ENCODE results near the gene MEI4. TPM values are rescaled to one million over a fixed set of nuclear protein-coding genes. Genes with fewer than 3 reads are reported as not detected.

Gene MEI4
- total RNA-seq, 4 donors from 2014 or later, result 0.67 to 5.8 (median 3.8) TPM

DNA sequence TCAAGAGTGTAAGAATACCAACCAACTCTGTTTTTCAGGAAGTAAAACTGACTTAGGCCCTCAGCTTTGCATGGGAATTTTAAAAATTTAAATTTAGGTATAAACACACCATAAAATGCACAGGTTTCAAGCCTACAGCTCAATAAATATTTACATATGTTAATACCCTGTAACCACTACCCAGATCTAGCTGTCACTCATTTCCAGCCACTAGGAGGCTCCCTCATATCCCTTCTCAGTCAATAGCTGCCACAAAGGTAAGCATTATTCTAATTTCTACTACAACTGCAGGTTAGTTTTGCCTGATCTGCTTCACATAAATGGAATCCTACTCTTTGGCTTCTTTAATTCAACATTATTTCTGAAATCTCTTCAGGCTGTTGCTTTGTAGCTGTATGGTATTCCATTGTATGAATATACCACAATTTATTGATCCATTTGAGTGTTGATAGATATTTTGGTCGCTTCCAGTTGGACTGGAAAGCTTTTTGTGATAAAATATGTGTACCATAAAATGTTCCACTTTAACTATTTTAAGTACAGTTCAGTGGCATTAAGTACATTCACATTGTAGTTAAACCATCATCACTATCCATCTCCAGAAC, 32.5 kb upstream of the MEI4 start:
- no peaks in the 10 kb centered on the region for H3K27me3 ChIP-seq

DNA sequence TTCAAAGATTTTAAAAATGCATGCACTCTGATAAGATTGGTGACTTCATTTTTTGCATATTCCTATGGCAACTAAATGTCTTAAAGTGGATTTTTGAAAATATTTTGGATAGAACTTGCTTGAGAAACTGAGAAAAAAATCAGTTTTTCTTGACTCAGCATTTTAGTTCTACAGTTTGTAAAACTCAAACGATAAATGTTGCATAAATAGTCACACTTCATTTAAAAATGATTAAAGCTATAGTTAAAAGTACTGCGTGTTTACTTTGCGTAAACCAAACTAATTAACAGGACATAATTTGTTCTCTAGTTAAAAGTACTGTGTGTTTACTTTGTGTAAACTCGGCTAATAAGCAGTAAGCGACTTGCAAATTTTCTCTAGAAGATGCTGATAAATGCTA, 28.3 kb upstream of the MEI4 start:
- intact Hi-C loops (cut with DNase I), result no loop called here
- DNase-seq, result no peak
- WGBS, 2 donors, result 76% methylated on average over 5 of the region's 5 CpGs
- TF ChIP-seq, protein P1, sequence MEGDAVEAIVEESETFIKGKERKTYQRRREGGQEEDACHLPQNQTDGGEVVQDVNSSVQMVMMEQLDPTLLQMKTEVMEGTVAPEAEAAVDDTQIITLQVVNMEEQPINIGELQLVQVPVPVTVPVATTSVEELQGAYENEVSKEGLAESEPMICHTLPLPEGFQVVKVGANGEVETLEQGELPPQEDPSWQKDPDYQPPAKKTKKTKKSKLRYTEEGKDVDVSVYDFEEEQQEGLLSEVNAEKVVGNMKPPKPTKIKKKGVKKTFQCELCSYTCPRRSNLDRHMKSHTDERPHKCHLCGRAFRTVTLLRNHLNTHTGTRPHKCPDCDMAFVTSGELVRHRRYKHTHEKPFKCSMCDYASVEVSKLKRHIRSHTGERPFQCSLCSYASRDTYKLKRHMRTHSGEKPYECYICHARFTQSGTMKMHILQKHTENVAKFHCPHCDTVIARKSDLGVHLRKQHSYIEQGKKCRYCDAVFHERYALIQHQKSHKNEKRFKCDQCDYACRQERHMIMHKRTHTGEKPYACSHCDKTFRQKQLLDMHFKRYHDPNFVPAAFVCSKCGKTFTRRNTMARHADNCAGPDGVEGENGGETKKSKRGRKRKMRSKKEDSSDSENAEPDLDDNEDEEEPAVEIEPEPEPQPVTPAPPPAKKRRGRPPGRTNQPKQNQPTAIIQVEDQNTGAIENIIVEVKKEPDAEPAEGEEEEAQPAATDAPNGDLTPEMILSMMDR (IDR thresholded peaks at IDR 0.05), result no peak
- no peak for TF ChIP-seq POLR2A (IDR thresholded peaks at IDR 0.05)
- Histone ChIP-seq H3K27me3 (no peaks in the 10 kb centered on the region), H3K36me3 (no peaks in the 10 kb centered on the region), H3K9me3 (no peaks in the 10 kb centered on the region), H3K27ac (no peak overlapping the region), H3K4me1 (no peaks in the 10 kb centered on the region), H3K4me3 (replicated peaks in 1 of 3) (no peak overlapping the region)

More for the DNA sequence above, 32.5 kb upstream of the MEI4 start:
- intact Hi-C loops (cut with DNase I), result no loop called here
- 89 to 96% methylated on average over 1 of the region's 1 CpG for WGBS, 2 donors
- H3K4me3 ChIP-seq (replicated peaks in 1 of 3), result no peak overlapping the region
- H3K9me3 ChIP-seq, result no peaks in the 10 kb centered on the region
- H3K36me3 ChIP-seq, result no peaks in the 10 kb centered on the region
- no peak overlapping the region for H3K27ac ChIP-seq
- H3K4me1 ChIP-seq, result no peaks in the 10 kb centered on the region
- peak in 1 of 2 donors; percentile 3 for DNase-seq
- TF ChIP-seq, protein P1 (IDR thresholded peaks at IDR 0.05), result peak in 3 of 6 experiments; percentile 22 to 42 (median 34)
- no peak for TF ChIP-seq POLR2A (IDR thresholded peaks at IDR 0.05)

DNA sequence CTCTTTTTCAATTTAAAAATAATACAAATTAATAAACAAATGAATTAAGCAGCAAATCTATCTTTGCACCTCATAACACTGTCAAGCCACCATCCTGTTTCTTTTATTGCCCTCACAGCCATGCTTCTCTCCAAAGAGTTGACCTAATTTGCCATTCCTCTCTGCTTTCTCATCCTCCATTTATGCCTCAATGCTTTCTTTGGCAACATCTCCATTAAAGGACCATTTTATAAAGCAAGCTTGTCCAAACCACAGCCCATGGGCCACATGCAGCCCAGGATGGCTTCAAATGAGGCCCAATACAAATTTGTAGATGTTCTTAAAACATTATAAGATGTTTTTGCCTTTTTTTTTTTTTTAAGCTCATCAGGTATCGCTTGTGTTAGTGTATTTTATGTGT, 26.4 kb upstream of the MEI4 start:
- Histone ChIP-seq H3K27ac (no peak overlapping the region), H3K9me3 (no peaks in the 10 kb centered on the region), H3K4me3 (replicated peaks in 1 of 3) (no peak overlapping the region), H3K4me1 (no peaks in the 10 kb centered on the region), H3K36me3 (no peaks in the 10 kb centered on the region), H3K27me3 (no peaks in the 10 kb centered on the region)
- WGBS, 2 donors, result 89 to 91% methylated on average over 1 of the region's 1 CpG
- intact Hi-C loops (cut with DNase I), result no loop called here
- no peak for DNase-seq
- no peak for TF ChIP-seq POLR2A (IDR thresholded peaks at IDR 0.05)
- TF ChIP-seq, protein P1 (IDR thresholded peaks at IDR 0.05), result no peak

DNA sequence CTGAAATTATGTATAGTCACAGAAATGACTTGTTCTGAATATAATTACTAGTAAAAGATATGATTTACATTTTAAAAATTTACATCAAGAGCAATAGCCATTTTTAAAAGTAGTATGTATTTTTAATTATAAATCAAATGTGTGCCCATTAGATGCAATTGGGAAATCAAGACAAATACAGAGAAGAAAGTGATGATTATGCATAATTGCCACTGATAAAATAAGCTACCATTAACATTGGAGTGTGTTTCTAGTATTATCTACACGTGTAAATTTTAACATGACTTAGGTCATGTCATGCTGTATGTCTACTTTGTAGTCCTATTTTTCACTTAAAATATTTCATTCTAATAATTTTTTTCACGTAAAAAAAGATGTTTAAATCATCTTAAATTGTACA, 22.8 kb upstream of the MEI4 start:
- no peak overlapping the region for H3K4me3 ChIP-seq (replicated peaks in 1 of 3)
- H3K27me3 ChIP-seq, result no peaks in the 10 kb centered on the region
- H3K9me3 ChIP-seq, result no peaks in the 10 kb centered on the region
- DNase-seq, result no peak
- no peaks in the 10 kb centered on the region for H3K4me1 ChIP-seq
- H3K36me3 ChIP-seq, result no peaks in the 10 kb centered on the region
- intact Hi-C loops (cut with DNase I), result no loop called here
- no peak overlapping the region for H3K27ac ChIP-seq
- TF ChIP-seq, protein P1 (IDR thresholded peaks at IDR 0.05), result no peak
- TF ChIP-seq POLR2A (IDR thresholded peaks at IDR 0.05), result no peak
- WGBS, 2 donors, result 84 to 87% methylated on average over 2 of the region's 2 CpGs

DNA sequence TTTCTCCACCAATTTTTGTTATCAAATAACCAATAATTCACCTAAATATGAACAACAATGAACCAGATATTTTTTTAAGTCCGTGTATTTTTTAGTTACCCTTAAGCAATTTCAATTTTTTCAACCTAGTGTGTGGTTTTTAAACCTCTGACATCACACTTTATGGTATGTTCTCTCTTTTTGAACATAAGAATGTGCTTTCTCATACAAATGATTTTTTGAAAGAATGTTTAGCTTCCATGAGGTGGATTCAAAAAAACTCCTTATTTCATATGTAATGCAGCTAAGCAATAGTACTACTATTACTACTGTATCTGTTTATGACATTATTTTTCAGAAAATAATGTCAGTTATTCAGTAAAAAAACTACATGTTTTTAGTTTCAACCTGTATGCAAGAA, 19.4 kb upstream of the MEI4 start:
- Histone ChIP-seq H3K9me3 (no peaks in the 10 kb centered on the region), H3K27me3 (no peaks in the 10 kb centered on the region), H3K36me3 (no peaks in the 10 kb centered on the region), H3K4me1 (no peaks in the 10 kb centered on the region), H3K4me3 (replicated peaks in 1 of 3) (no peak overlapping the region), H3K27ac (no peak overlapping the region)
- no peak for DNase-seq
- TF ChIP-seq, protein P1 (IDR thresholded peaks at IDR 0.05), result no peak
- TF ChIP-seq POLR2A (IDR thresholded peaks at IDR 0.05), result no peak
- 71 to 84% methylated on average over 1 of the region's 1 CpG for WGBS, 2 donors
- intact Hi-C loops (cut with DNase I), result no loop called here

Measured in thyroid gland (tissue), 4 donors.